Fibroblast of villous mesenchyme (primary cell): ENCODE data around the gene NR3C2. TPM values are rescaled to one million over a fixed set of nuclear protein-coding genes. Genes with fewer than 3 reads are reported as not detected.

Experiments
- DNase-seq: peaks from one replicate; pipeline ENCODE4 v3.0.0-alpha.2; 2010; ENCODE audit warnings: low read depth
- H3K4me3 ChIP-seq: 2 replicates; pipeline ENCODE4 v1.5.1; 2011; ENCODE audit warnings: low read depth, mild to moderate bottlenecking, low read length
- total RNA-seq: library from RNA; depleted of rRNA; stranded (reverse); fragments of >200 nt; gene quantifications from 2 replicates; pipeline ENCODE4 v1.2.3, GENCODE V29; 2012
- TF ChIP-seq, protein P1 (sequence below): IDR thresholded peaks from 2 replicates; pipeline ENCODE4 v1.5.1; 2012; ENCODE audit warnings: low read depth, mild to moderate bottlenecking, low read length; ENCODE audit not compliant: insufficient read depth

The NR3C2 gene
- total RNA-seq, 1 donor: under 0.01 TPM

DNA sequence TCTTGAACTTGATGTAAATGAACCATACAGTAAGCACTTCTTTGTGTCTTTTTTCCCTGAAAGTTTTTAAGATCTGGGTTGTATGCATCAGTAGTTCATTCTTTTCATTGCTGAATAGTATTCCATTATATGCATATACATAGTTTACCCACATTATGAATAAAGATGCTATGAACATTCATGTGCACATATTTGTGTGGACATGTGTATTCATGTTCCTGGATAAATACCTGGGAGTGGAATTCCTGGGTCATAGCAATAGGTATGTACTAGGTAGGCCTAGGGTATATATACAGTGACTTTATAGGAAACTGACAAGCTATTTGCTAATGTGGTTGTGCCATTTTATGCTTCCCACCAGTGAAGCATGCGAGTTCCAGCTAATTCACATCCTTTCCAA lies 215.9 kb downstream of the NR3C2 start:
- DNase-seq: no peak
- no peak overlapping the region for H3K4me3 ChIP-seq
- TF ChIP-seq, protein P1, sequence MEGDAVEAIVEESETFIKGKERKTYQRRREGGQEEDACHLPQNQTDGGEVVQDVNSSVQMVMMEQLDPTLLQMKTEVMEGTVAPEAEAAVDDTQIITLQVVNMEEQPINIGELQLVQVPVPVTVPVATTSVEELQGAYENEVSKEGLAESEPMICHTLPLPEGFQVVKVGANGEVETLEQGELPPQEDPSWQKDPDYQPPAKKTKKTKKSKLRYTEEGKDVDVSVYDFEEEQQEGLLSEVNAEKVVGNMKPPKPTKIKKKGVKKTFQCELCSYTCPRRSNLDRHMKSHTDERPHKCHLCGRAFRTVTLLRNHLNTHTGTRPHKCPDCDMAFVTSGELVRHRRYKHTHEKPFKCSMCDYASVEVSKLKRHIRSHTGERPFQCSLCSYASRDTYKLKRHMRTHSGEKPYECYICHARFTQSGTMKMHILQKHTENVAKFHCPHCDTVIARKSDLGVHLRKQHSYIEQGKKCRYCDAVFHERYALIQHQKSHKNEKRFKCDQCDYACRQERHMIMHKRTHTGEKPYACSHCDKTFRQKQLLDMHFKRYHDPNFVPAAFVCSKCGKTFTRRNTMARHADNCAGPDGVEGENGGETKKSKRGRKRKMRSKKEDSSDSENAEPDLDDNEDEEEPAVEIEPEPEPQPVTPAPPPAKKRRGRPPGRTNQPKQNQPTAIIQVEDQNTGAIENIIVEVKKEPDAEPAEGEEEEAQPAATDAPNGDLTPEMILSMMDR: no peak

DNA sequence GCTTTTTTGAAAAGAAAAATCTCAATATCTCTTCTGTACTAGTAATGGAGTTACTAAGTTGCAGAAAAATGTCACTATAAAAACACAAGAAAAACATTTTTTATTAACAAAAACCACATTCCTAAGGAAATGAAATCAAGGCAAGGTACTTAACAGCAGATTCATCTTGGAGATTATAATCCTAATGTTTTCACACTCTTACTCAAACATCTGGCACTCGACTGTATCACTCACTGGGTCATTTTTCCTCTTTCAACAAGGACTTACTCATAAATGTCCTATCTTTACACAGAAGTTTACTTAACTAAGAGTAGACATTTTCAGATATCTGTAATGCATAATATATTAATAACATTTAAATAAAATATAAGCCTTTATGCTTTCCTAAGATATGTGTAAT lies 216.6 kb downstream of the NR3C2 start:
- DNase-seq: no peak
- TF ChIP-seq, protein P1: no peak
- no peak overlapping the region for H3K4me3 ChIP-seq

DNA sequence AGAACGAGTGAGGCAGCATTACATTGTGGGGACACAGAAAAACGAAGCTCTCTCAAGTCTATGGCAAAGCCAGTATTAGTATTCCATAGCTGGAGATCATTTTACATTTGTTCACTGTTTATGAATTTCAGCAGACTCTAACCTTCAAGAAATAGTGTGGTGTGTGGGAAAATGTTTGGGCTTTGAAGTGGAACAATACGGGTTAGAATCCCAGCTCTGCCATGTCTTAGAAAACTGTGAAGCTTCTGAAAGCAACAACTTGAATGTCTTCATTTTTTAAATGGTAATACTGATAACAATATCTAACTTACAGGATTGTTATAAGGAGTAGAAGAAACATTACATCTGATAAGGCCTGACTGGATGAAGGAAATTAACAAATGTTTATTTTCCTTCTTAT lies 217.7 kb downstream of the NR3C2 start:
- DNase-seq: no peak
- TF ChIP-seq, protein P1: no peak

DNA sequence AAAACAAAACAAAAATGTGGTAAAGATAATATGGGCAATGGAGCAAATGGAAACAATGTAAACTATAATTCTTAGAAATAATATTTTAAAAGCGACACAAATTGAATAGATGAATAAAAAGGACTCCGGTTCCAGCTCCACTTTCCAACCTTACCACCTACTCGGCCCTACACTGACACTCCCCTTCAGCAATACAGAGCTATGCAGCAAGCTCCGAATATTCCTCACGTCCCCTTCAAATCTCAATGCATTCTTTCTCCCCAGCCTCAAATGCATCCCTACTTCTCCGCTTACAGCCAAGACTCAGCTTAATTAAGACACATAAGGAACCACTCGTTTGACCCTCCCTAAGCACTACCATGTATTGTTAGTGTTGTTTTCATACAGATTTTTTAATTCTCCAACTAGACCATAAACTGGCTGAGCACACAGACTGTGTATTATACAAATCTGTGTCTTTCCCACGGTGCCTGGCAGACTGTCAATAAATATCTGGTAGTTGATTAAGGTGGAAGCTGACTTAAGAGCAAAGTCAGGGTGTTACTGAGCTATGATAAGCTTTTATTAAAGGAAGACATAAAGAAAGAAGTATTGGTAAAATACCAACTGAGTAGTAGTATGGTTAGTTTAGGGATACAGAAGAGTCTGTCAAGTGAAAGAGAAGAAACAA lies 219.1 kb downstream of the NR3C2 start:
- TF ChIP-seq, protein P1: no peak
- no peak overlapping the region for H3K4me3 ChIP-seq
- DNase-seq: no peak

More for the DNA sequence above, 217.7 kb downstream of the NR3C2 start:
- H3K4me3 ChIP-seq: no peak overlapping the region

DNA sequence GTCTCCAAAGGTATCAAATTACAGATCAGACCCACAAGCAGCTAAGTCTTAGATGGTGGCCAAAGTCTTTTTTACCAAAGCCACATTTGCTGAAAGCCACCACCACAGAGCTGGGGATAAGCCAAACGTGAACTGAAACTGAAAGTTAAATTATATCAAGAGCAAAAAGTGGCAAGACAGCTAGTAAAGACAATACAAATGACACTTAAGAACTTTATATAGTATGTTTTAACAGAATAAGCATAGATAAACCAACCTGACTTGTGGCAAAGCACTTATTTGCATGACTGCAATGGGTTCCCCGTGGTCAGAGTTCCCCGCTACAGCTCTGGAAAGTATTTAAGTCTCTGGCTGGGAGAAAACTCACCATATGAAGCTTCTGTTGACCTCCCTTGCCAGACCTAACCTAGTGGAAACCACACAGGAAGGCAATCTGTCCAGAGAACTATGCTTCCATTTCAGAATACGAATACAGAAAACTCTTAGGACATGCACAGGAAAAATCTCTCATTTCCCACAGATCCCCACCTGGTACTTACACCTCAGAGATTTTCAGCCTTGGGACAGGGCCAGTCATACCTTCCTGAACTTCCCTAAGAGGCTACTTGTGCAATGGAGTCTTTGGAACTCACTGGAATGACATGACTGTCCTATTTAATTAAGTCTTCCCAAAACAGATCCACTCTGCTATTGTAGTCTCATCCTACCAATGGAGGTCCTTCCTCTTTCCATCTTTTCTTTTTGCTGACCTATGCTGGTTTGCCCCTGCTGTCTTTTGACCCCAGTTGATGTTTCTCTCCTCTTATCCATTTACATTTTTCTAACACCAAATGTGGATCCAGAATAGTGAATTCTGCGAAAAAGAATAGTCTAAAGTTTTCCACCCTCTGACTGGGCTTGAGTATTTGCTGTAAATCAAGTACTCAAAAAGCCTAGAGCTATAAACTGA lies 225.1 kb downstream of the NR3C2 start:
- peak overlapping the region; percentile 23 for H3K4me3 ChIP-seq
- peak; percentile 2 for DNase-seq

DNA sequence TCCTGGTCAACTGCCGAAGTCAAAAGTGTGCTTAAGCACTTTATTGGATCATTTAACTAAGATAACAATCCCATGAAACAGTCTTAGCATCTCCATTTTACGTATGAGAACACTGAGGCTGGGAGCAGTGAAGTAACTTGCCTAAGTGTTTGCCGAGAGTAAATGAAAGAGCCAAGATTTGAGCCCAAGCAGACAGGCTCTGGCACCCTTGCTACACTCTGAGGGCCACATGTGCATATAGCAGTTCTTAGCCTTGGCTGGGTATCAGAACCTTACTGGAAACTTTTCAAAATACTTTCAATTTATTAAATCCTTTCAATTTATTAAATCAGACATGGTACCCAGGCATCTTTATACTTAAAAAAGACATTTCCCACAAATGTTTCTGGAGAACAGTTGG lies 225.9 kb downstream of the NR3C2 start:
- no peak for DNase-seq
- no peak overlapping the region for H3K4me3 ChIP-seq
- TF ChIP-seq, protein P1: no peak

More for the DNA sequence above, 225.1 kb downstream of the NR3C2 start:
- TF ChIP-seq, protein P1: no peak
